A673 (cell line): ENCODE data around the gene IGFBP5. TPM values are rescaled to one million over a fixed set of nuclear protein-coding genes. Genes with fewer than 3 reads are reported as not detected.

Experiments used
- BruUV-seq: library from RNA; stranded (reverse); fragments of 400-500 nt; replicated peaks from 2 replicates; lab custom pipeline; 2021; lab: Mats Ljungman, UMichigan
- CTCF ChIA-PET: fragments of 300-600 bp; sonication (Branson Sonifier 250); formaldehyde crosslinking; loops from one replicate; lab custom pipeline; 2022; ENCODE audit warnings: antibody characterized with exemption; lab: Charles Lee
- POLR2A ChIA-PET: fragments of 300-600 bp; sonication (Branson Sonifier 250); formaldehyde crosslinking; loops from one replicate; lab custom pipeline; 2022; ENCODE audit warnings: antibody characterized with exemption; ENCODE audit not compliant: low non-redundant PET; lab: Charles Lee
- DNase-seq: peaks from one replicate; pipeline ENCODE4 v3.0.0-alpha.2; 2015; ENCODE audit warnings: low spot score
- H3K27ac ChIP-seq: fragments of 200-600 bp; sonication (generic); 2 replicates; pipeline ENCODE4 v1.5.1; 2016; ENCODE audit warnings: mixed run types, low read depth, mild to moderate bottlenecking, mixed read lengths, antibody characterized with exemption, low read length; ENCODE audit not compliant: poor library complexity, severe bottlenecking
- H3K27me3 ChIP-seq: fragments of 200-600 bp; sonication (generic); replicated peaks from 2 replicates; pipeline ENCODE4 v1.6.1; 2017; ENCODE audit warnings: mixed run types, low read depth, mild to moderate bottlenecking, mixed read lengths, antibody characterized with exemption, low read length; ENCODE audit not compliant: insufficient read depth, poor library complexity
- H3K36me3 ChIP-seq: fragments of 200-600 bp; sonication (generic); 2 replicates; pipeline ENCODE4 v1.6.1; 2016; ENCODE audit warnings: mixed run types, mild to moderate bottlenecking, mixed read lengths, antibody characterized with exemption, low read length; ENCODE audit not compliant: insufficient read depth, poor library complexity, severe bottlenecking
- H3K4me1 ChIP-seq: fragments of 200-600 bp; sonication (generic); 2 replicates; pipeline ENCODE4 v1.6.1; 2017; ENCODE audit warnings: mixed run types, mild to moderate bottlenecking, mixed read lengths, antibody characterized with exemption, low read length; ENCODE audit not compliant: insufficient read depth, poor library complexity, severe bottlenecking
- H3K4me3 ChIP-seq: fragments of 200-600 bp; sonication (generic); 2 replicates; pipeline ENCODE4 v1.5.1; 2016; ENCODE audit warnings: low read depth, mixed run types, mild to moderate bottlenecking, mixed read lengths, low read length; ENCODE audit not compliant: poor library complexity, severe bottlenecking
- H3K9me3 ChIP-seq: fragments of 200-600 bp; sonication (generic); 2 replicates; pipeline ENCODE4 v1.6.1; 2016; ENCODE audit warnings: mixed run types, low read depth, mild to moderate bottlenecking, mixed read lengths, antibody characterized with exemption, low read length; ENCODE audit not compliant: poor library complexity, severe bottlenecking
- CTCF ChIP-seq: fragments of 300-800, 200-600 bp; sonication (generic); conservative IDR thresholded peaks from 2 replicates; pipeline ENCODE4 v1.5.1; 2017; ENCODE audit warnings: low read depth, mild to moderate bottlenecking, antibody characterized with exemption, low read length, moderate library complexity, mixed read lengths
- EZH2 ChIP-seq: fragments of 200-600 bp; sonication (generic); IDR thresholded peaks from 2 replicates; pipeline ENCODE4 v1.6.1; 2017; ENCODE audit warnings: borderline replicate concordance, low read depth, mild to moderate bottlenecking, mixed read lengths, antibody characterized with exemption, low read length; ENCODE audit not compliant: poor library complexity, severe bottlenecking
- intact Hi-C: fragments of 100-400 bp; cut with micrococcal nuclease; formaldehyde crosslinking; loops from one replicate; pipeline ENCODE4 v1.10.0; 2022; ENCODE audit not compliant: unreplicated experiment
- total RNA-seq: library from RNA; stranded (reverse); gene quantifications from 2 replicates; pipeline ENCODE4 v1.2.3, GENCODE V29; 2021

IGFBP5 gene
- total RNA-seq, 1 experiment from 2014 or later = 5.4 TPM

GRCh38 chr2:216646116-216646515, 49.2 kb downstream of the IGFBP5 start:
- no peak for DNase-seq
- Histone ChIP-seq H3K27ac (no peak overlapping the region), H3K9me3 (no peaks in the 10 kb centered on the region), H3K4me1 (peaks cover 31% of the 10 kb centered on the region), H3K4me3 (no peak overlapping the region), H3K27me3 (no peaks in the 10 kb centered on the region), H3K36me3 (peaks cover 58% of the 10 kb centered on the region)
- intact Hi-C loops = no loop called here
- CTCF ChIA-PET = interaction anchor here (0.5 kb wide), 1 partner anchor 319 kb away, joined by 3 read pairs; no protein-coding TSS in a partner anchor
- POLR2A ChIA-PET = no interaction called here
- no peak for TF ChIP-seq EZH2
- TF ChIP-seq CTCF = no peak
- BruUV-seq = no TSS peak

DNA sequence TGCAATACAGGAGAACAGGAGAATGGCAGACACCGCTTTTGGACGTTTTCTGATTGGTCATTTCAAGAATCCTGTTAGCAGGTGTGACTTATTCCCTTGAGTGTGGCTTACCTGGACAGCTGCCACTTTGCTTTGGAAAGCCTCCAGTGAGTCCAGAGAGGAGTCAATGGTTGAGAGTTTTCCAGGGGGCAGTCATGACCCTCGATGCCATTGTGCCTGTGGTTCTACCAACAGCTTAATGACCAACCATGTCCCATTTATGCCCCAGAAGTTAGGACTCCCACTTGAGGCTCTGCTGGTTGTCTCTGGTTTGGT, 49.8 kb downstream of the IGFBP5 start:
- no peak for DNase-seq
- Histone ChIP-seq H3K27ac (no peak overlapping the region), H3K4me3 (no peak overlapping the region), H3K9me3 (no peaks in the 10 kb centered on the region), H3K4me1 (peaks cover 29% of the 10 kb centered on the region), H3K36me3 (peaks cover 63% of the 10 kb centered on the region), H3K27me3 (no peaks in the 10 kb centered on the region)
- intact Hi-C loops = no loop called here
- ChIA-PET CTCF (no interaction called here), POLR2A (interaction anchor here (0.6 kb wide), 1 partner anchor 39 kb away, joined by 4 read pairs; no protein-coding TSS in a partner anchor)
- TF ChIP-seq EZH2 (no peak), CTCF (no peak)
- no TSS peak for BruUV-seq

GRCh38 chr2:216644842-216645635, 50.3 kb downstream of the IGFBP5 start:
- POLR2A ChIA-PET = interaction anchor here (0.6 kb wide), 2 partner anchors 19 to 39 kb away, joined by 4 read pairs; no protein-coding TSS in a partner anchor
- DNase-seq = no peak

More at GRCh38 chr2:216644842-216645635, 50.3 kb downstream of the IGFBP5 start:
- H3K4me3 ChIP-seq = no peak overlapping the region
- no TSS peak for BruUV-seq
- intact Hi-C loops = no loop called here
- TF ChIP-seq CTCF = no peak
- no peak for TF ChIP-seq EZH2
- CTCF ChIA-PET = no interaction called here
- no peaks in the 10 kb centered on the region for H3K9me3 ChIP-seq
- peaks cover 66% of the 10 kb centered on the region for H3K36me3 ChIP-seq
- H3K27ac ChIP-seq = peak overlapping the region; percentile 55
- H3K27me3 ChIP-seq = no peaks in the 10 kb centered on the region
- peaks cover 34% of the 10 kb centered on the region for H3K4me1 ChIP-seq
